ENCODE results near the gene AADAC.
"Not testable (repeated sequence)": the region's sequence is repeated elsewhere in the genome, so short reads cannot be mapped to it uniquely, and the experiment has no call there.

The AADAC gene, protein sequence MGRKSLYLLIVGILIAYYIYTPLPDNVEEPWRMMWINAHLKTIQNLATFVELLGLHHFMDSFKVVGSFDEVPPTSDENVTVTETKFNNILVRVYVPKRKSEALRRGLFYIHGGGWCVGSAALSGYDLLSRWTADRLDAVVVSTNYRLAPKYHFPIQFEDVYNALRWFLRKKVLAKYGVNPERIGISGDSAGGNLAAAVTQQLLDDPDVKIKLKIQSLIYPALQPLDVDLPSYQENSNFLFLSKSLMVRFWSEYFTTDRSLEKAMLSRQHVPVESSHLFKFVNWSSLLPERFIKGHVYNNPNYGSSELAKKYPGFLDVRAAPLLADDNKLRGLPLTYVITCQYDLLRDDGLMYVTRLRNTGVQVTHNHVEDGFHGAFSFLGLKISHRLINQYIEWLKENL

GRCh38 chr3:151813799-151814198, at the start of gene AADAC:
TSS of gene AADAC (plus strand) at chr3:151814116. CDS start at chr3:151814163, 47 bp downstream.
- no peak for DNase-seq

DNA sequence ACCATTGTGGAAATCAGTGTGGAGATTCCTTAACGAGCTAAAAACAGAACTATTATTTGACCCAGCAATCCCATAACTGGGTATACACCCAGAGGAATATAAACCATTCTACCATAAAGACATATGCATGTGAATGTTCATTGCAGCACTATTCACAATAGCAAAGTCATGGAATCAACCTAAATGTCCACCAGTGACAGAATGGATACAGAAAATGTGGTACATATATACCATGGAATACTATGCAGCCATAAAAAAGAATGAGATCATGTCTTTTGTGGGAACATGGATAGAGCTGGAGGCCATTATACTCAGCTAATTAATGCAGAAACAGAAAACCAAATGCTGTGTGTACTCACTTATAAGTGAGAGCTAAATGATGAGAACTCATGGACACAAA, 49.2 kb upstream of the AADAC start:
- DNase-seq, result not testable (repeated sequence)

DNA sequence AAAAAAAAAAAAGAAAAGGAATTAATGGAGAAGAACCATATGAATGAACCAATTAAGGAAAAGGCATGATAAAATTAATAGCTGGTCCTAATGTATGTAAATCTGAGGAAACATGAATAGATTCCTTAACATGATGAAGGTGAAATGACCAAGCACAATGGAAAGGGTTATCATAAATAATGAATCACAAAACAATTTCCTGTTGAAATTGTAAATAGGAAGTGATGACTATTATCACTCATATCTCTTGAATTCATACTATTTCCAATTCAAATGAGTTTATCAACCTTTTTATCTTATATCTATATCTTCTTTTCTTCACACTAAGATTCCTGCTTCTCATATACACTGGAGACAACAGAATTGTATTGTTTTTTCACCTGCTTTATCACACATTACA, 48.2 kb upstream of the AADAC start:
- no peak for DNase-seq

GRCh38 chr3:151766454-151766853, 47.5 kb upstream of the AADAC start:
- no peak for DNase-seq

- DNase-seq, result no peak
These were observed 45.5 kb upstream of the AADAC start for GRCh38 chr3:151768393-151768930.

DNA sequence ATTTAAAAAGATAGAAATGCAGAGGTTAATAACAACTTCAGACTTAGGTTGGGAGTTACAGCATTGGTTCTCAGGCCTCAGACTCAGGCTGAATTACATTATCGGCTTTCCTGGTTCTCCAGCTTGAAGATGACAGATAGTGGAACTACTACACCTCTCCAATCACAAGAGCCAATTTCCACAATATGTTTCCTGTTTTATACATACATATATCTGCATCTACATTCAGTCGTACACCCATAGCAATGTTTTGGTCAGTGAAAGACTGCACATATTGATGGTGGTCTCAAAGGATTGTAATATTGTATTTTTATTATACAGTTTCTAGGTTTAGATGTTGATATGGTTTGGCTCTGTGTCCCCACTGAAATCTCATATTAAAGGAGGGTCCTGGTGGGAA, 44.7 kb upstream of the AADAC start:
- DNase-seq, result no peak

GRCh38 chr3:151770956-151771355, 43.0 kb upstream of the AADAC start:
- DNase-seq, result no peak

GRCh38 chr3:151772825-151773480, 41.0 kb upstream of the AADAC start:
- DNase-seq, result no peak

GRCh38 chr3:151774235-151774634, 39.7 kb upstream of the AADAC start:
- DNase-seq, result no peak

- DNase-seq, result no peak
These were observed 39.0 kb upstream of the AADAC start for GRCh38 chr3:151774910-151775309.

DNA sequence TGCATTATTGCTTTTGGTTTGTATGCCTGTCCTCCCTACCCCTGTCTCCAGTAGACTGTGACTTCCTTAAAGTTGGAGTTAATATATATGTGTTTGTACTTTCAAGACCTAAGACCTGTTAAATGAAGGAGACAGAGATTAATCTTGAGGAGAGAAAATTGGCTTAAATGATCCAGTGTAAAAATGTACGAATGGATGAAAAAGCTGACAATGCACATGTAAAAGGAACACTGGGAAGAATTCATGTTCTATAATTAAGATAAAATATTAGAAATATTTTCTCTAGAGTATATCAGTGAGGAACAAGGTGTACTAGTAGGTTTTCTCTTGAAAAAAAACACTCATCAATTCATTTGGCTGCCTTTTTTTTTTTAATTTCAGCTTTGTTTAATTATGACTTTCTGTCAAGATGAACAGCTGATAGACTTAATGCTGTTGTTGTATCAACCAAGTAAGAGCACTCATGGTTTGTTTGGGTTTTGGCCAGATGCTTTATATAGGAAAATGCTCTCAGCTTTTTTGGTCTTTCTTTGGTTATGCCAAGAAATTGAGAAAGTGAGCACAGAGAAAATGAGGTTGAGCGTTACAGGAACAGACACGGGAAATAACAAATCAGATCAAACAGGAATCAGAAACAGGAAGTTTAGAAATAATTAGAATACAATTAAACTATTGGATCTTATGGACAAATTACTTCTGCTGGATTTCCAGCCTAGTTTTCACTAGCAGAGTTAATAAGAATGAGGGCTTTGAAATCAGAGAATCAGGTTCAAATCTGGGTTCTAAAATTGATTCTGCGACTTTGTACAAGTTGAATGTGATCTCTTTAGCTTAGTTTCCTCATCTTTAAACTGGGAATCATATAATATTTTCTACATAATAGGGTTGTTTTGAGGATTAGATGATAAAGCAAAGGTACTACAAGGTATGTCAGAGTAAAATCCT, 38.3 kb upstream of the AADAC start:
- DNase-seq, result no peak

- no peak for DNase-seq
These were observed 37.6 kb upstream of the AADAC start for GRCh38 chr3:151776259-151776740.

DNA sequence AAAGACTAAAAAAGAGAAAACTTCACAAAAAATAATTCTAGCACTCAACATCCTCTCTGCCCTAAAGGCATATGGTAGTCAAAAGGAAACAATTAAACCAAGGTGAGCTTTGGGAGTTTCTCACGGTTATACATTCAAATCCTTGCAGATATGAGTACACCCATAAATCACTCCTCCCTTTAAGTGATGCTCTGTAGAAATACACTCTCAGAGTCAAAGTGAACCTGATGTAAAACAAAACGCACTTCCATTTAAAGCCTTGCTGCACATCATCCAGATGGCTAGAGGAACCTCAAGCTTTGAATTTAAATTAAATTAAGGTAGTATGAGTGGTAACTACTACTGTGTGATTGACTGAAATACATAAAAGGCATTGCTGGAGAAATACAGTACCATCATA, 36.0 kb upstream of the AADAC start:
- DNase-seq, result no peak

DNA sequence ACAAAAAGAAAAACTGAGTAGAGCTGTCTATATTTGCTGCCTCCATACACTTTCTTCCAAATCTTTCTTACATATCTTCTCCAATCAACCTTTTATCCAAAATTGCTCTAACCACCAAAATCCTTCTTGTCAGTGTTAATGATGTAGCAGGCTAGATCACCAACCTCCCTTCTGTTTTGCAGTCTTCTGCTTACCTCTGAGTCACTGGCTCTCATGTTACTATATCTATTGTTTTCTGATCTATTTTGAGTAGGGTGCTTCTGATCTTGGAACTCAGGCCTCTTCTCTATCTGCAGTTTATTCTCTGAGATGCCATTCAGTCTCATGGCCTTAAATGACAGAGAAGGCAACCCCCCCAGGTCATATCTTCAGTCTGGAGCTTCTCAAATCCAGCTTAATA, 26.3 kb upstream of the AADAC start:
- DNase-seq, result no peak

- no peak for DNase-seq
These were observed 25.5 kb upstream of the AADAC start for GRCh38 chr3:151788401-151788800.

- DNase-seq, result no peak
These were observed 24.0 kb upstream of the AADAC start for GRCh38 chr3:151789853-151790463.

DNA sequence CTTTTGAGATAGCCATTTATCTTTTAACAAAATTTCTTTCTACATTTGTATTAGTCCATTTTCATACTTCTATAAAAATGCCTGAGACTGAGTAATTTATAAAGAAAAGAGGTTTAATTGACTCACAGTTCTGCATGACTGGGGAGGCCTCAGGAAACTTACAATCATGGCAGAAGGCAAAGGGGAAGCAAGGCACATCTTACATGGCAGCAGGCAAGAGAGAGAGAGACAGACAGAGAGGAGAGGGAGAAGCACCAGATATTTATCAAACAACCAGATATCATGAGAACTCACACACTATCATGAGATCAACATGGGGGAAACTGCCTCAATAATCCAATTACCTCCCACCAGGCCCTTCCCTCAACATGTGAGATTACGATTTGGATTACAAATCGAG, 23.2 kb upstream of the AADAC start:
- DNase-seq, result not testable (repeated sequence)

DNA sequence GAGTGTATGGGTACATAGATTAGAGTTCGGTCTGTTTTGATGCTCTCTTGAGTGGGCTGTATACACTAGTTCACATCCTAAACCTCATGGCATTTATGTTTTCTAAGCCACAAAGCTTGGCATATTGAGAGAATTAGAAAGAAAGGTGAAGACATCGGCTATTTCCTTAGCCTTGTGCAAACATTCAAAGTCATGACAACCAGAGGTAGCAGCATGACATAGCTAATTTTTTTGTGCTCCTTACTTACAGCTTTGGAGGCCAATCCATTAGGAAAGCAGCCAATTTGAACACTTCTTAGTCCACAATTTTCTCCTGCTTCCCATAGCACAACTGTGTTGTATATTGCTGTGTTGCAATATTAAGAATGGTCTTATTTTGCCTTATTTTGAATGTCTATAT, 21.5 kb upstream of the AADAC start:
- no peak for DNase-seq

- DNase-seq, result no peak
These were observed 20.3 kb upstream of the AADAC start for GRCh38 chr3:151793636-151794035.

- no peak for DNase-seq
These were observed 19.8 kb upstream of the AADAC start for GRCh38 chr3:151794080-151794479.

DNA sequence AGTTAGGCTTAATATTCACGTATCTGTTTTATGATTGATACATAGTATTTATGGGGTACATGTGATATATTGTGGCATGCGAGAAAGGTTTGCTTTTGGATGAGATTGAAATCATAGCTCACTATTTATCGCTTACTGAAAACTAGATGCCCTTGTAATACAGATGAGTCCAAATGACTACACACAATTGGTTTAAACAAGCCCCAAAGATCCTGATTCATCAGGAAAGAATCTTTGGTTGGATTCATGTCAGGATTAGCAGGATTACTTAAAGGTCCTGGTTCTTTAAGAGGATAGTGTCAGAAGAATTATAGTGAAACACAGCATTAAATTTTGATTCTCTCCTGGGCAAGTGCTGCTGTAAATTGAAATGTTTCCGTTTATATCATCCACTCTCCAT, 18.6 kb upstream of the AADAC start:
- DNase-seq, result no peak

GRCh38 chr3:151796105-151796680, 17.7 kb upstream of the AADAC start:
- DNase-seq, result no peak
